ENCODE data around the gene PKMYT1. TPM values are rescaled to one million over a fixed set of nuclear protein-coding genes. Genes with fewer than 3 reads are reported as not detected.

The PKMYT1 gene
- total RNA-seq: 100 to 1,000 TPM in 1 of 2 donors, 10 to 100 TPM in 1; 97.7 to 154 TPM

GRCh38 chr16:2980227-2981176, at the start of gene PKMYT1:
TSS of gene PKMYT1 (minus strand) at chr16:2980446. CDS start at chr16:2979657, 789 bp downstream.
- H3K4me3 Mint-ChIP-seq: peak within 1 kb of the TSS; percentile 84
- ATAC-seq (replicated peaks): peak; percentile 88
- H3K27ac Mint-ChIP-seq: peak within 1 kb of the TSS; percentile 88
- H3K36me3 Mint-ChIP-seq (ENCODE audit: low read depth): peaks cover 33% of the 10 kb centered on the region
- H3K4me1 Mint-ChIP-seq: peaks cover 3% of the 10 kb centered on the region
- no peaks in the 10 kb centered on the region for H3K27me3 Mint-ChIP-seq
- no peaks in the 10 kb centered on the region for H3K9me3 Mint-ChIP-seq

- Mint-ChIP-seq H3K27ac (peak overlapping the region; percentile 84), H3K4me3 (peak overlapping the region; percentile 89), H3K36me3 (ENCODE audit: low read depth) (peaks cover 55% of the 10 kb centered on the region)
These were observed 49.4 kb upstream of the PKMYT1 start for GRCh38 chr16:3029491-3030221.

GRCh38 chr16:3028716-3029319, 48.6 kb upstream of the PKMYT1 start:
- Mint-ChIP-seq H3K4me1 (peaks cover 10% of the 10 kb centered on the region), H3K27me3 (peaks cover 21% of the 10 kb centered on the region), H3K27ac (peak overlapping the region; percentile 84), H3K9me3 (no peaks in the 10 kb centered on the region), H3K36me3 (ENCODE audit: low read depth) (peaks cover 62% of the 10 kb centered on the region), H3K4me3 (peak overlapping the region; percentile 89)
- no peak for ATAC-seq (replicated peaks)

More at GRCh38 chr16:3029491-3030221, 49.4 kb upstream of the PKMYT1 start:
- H3K27me3 Mint-ChIP-seq: peaks cover 27% of the 10 kb centered on the region
- peak; percentile 76 for ATAC-seq (replicated peaks)
- H3K9me3 Mint-ChIP-seq: no peaks in the 10 kb centered on the region
- peaks cover 5% of the 10 kb centered on the region for H3K4me1 Mint-ChIP-seq

- H3K4me3 Mint-ChIP-seq: peak overlapping the region; percentile 89
- peaks cover 10% of the 10 kb centered on the region for H3K4me1 Mint-ChIP-seq
- H3K27ac Mint-ChIP-seq: peak overlapping the region; percentile 84
- ATAC-seq (replicated peaks): peak; percentile 44
- H3K27me3 Mint-ChIP-seq: peaks cover 15% of the 10 kb centered on the region
- H3K9me3 Mint-ChIP-seq: no peaks in the 10 kb centered on the region
- H3K36me3 Mint-ChIP-seq (ENCODE audit: low read depth): peaks cover 65% of the 10 kb centered on the region
These were observed 47.9 kb upstream of the PKMYT1 start for GRCh38 chr16:3027983-3028715.

- H3K36me3 Mint-ChIP-seq (ENCODE audit: low read depth): peaks cover 73% of the 10 kb centered on the region
- no peaks in the 10 kb centered on the region for H3K9me3 Mint-ChIP-seq
- peaks cover 16% of the 10 kb centered on the region for H3K4me1 Mint-ChIP-seq
- H3K27ac Mint-ChIP-seq: no peak overlapping the region
- peak overlapping the region; percentile 89 for H3K4me3 Mint-ChIP-seq
- peaks cover 8% of the 10 kb centered on the region for H3K27me3 Mint-ChIP-seq
- no peak for ATAC-seq (replicated peaks)
These were observed 47.2 kb upstream of the PKMYT1 start for GRCh38 chr16:3027489-3027795.

GRCh38 chr16:3026609-3027488, 46.6 kb upstream of the PKMYT1 start:
- no peak overlapping the region for H3K27ac Mint-ChIP-seq
- no peak for ATAC-seq (replicated peaks)
- peaks cover 22% of the 10 kb centered on the region for H3K4me1 Mint-ChIP-seq
- H3K9me3 Mint-ChIP-seq: no peaks in the 10 kb centered on the region
- H3K4me3 Mint-ChIP-seq: peak overlapping the region; percentile 82
- H3K36me3 Mint-ChIP-seq (ENCODE audit: low read depth): peaks cover 78% of the 10 kb centered on the region
- H3K27me3 Mint-ChIP-seq: peaks cover 5% of the 10 kb centered on the region

GRCh38 chr16:3026003-3026378, 45.7 kb upstream of the PKMYT1 start:
- peaks cover 29% of the 10 kb centered on the region for H3K4me1 Mint-ChIP-seq
- H3K27me3 Mint-ChIP-seq: peaks cover 5% of the 10 kb centered on the region
- H3K27ac Mint-ChIP-seq: no peak overlapping the region
- peak overlapping the region; percentile 82 for H3K4me3 Mint-ChIP-seq
- ATAC-seq (replicated peaks): no peak
- H3K9me3 Mint-ChIP-seq: no peaks in the 10 kb centered on the region
- H3K36me3 Mint-ChIP-seq (ENCODE audit: low read depth): peaks cover 86% of the 10 kb centered on the region

GRCh38 chr16:3025032-3026002, 45.1 kb upstream of the PKMYT1 start:
- Mint-ChIP-seq H3K27ac (no peak overlapping the region), H3K27me3 (peaks cover 5% of the 10 kb centered on the region), H3K9me3 (no peaks in the 10 kb centered on the region), H3K4me1 (peaks cover 29% of the 10 kb centered on the region), H3K4me3 (peak overlapping the region; percentile 82), H3K36me3 (ENCODE audit: low read depth) (peaks cover 86% of the 10 kb centered on the region)
- ATAC-seq (replicated peaks): no peak

- H3K36me3 Mint-ChIP-seq (ENCODE audit: low read depth): peaks cover 71% of the 10 kb centered on the region
- peak within 1 kb of the TSS; percentile 90 for H3K27ac Mint-ChIP-seq
- no peaks in the 10 kb centered on the region for H3K27me3 Mint-ChIP-seq
- peak; percentile 78 for ATAC-seq (replicated peaks)
- H3K4me3 Mint-ChIP-seq: peak within 1 kb of the TSS; percentile 82
- peaks cover 23% of the 10 kb centered on the region for H3K4me1 Mint-ChIP-seq
- H3K9me3 Mint-ChIP-seq: no peaks in the 10 kb centered on the region
These were observed 43.6 kb upstream of the PKMYT1 start, which contains the start of the genes HCFC1R1 and THOC6 for GRCh38 chr16:3023669-3024478. TSS of gene HCFC1R1 (minus strand) at chr16:3023942. CDS start at chr16:3023941, 1 bp downstream. TSS of gene THOC6 (plus strand) at chr16:3024035. CDS start at chr16:3024327, 292 bp downstream.

GRCh38 chr16:3023415-3023668, 43.1 kb upstream of the PKMYT1 start:
- Mint-ChIP-seq H3K4me3 (peak overlapping the region; percentile 82), H3K9me3 (no peaks in the 10 kb centered on the region), H3K4me1 (peaks cover 23% of the 10 kb centered on the region), H3K36me3 (ENCODE audit: low read depth) (peaks cover 66% of the 10 kb centered on the region), H3K27me3 (no peaks in the 10 kb centered on the region), H3K27ac (peak overlapping the region; percentile 90)
- ATAC-seq (replicated peaks): no peak

GRCh38 chr16:3022684-3023414, 42.6 kb upstream of the PKMYT1 start:
- no peaks in the 10 kb centered on the region for H3K9me3 Mint-ChIP-seq
- H3K4me1 Mint-ChIP-seq: peaks cover 23% of the 10 kb centered on the region
- H3K4me3 Mint-ChIP-seq: peak overlapping the region; percentile 82
- peaks cover 61% of the 10 kb centered on the region for H3K36me3 Mint-ChIP-seq (ENCODE audit: low read depth)
- H3K27ac Mint-ChIP-seq: peak overlapping the region; percentile 90
- ATAC-seq (replicated peaks): no peak
- H3K27me3 Mint-ChIP-seq: no peaks in the 10 kb centered on the region
